H1 (cell line): ENCODE results near the gene CA10. TPM values are rescaled to one million over a fixed set of nuclear protein-coding genes. Genes with fewer than 3 reads are reported as not detected.

ENCODE experiments used
- CTCF ChIA-PET: fragments of 300-600 bp; sonication (Branson Sonifier 250); formaldehyde crosslinking; loops from one replicate; lab custom pipeline; 2021; ENCODE audit not compliant: partially characterized antibody; lab: Charles Lee
- POLR2A ChIA-PET: fragments of 300-600 bp; sonication (Branson Sonifier 250); formaldehyde crosslinking; loops from one replicate; lab custom pipeline; 2021; ENCODE audit warnings: inconsistent platforms; ENCODE audit not compliant: partially characterized antibody; lab: Charles Lee
- DNase-seq, 2 experiments: peaks; one replicate each; pipeline versions ENCODE4 v3.0.0 to v3.0.0-alpha.2; 2010 to 2022; ENCODE audit warnings: low spot score in 2 of 2, low read depth in 1 of 2, mixed read lengths in 1 of 2
- FAIRE-seq: peaks from 2 replicates; lab custom pipeline; 2011; peaks lifted over from hg19 to GRCh38; lab: Jason Lieb, UNC
- H2AFZ ChIP-seq: 2 replicates; pipeline ENCODE4 v1.8.1; 2012; ENCODE audit warnings: low read length, inconsistent platforms
- H2AK5ac ChIP-seq: 2 replicates; pipeline ENCODE4 v1.6.1; 2013; ENCODE audit warnings: low read depth, low read length
- H2BK120ac ChIP-seq: replicated peaks from 2 replicates; pipeline ENCODE3; 2013; ENCODE audit warnings: low read depth, low read length, inconsistent platforms
- H2BK12ac ChIP-seq: 2 replicates; pipeline ENCODE4 v1.6.1; 2013; ENCODE audit warnings: low read depth, low read length
- H2BK15ac ChIP-seq: 2 replicates; pipeline ENCODE4 v1.6.1; 2013; ENCODE audit warnings: low read length
- H2BK20ac ChIP-seq: 2 replicates; pipeline ENCODE4 v1.6.1; 2013; ENCODE audit warnings: low read length
- H2BK5ac ChIP-seq: 2 replicates; pipeline ENCODE4 v1.6.1; 2013; ENCODE audit warnings: low read depth, low read length
- H3K14ac ChIP-seq: 2 replicates; pipeline ENCODE4 v1.6.1; 2013; ENCODE audit warnings: inconsistent platforms; ENCODE audit not compliant: insufficient read length
- H3K18ac ChIP-seq: 2 replicates; pipeline ENCODE4 v1.6.1; 2013; ENCODE audit warnings: low read length; ENCODE audit errors: extremely low read depth
- H3K23ac ChIP-seq: 2 replicates; pipeline ENCODE4 v1.6.1; 2013; ENCODE audit warnings: inconsistent platforms; ENCODE audit not compliant: insufficient read length
- H3K23me2 ChIP-seq: 2 replicates; pipeline ENCODE4 v1.6.1; 2013; ENCODE audit warnings: low read depth, low read length
- H3K27ac ChIP-seq: 2 replicates; pipeline ENCODE4 v1.6.1; 2011; ENCODE audit warnings: low read depth, low read length, inconsistent platforms
- H3K27me3 ChIP-seq, 4 experiments: replicated peaks in 1 of 4; 1 replicate in 1 of 4; 2 replicates in 3 of 4; pipeline versions ENCODE4 v1.6.1 to v1.8.1; 2011 to 2013; ENCODE audit warnings: low read length in 3 of 4, mild to moderate bottlenecking in 3 of 4, inconsistent platforms in 2 of 4, mixed read lengths in 2 of 4, moderate library complexity in 1 of 4; ENCODE audit not compliant: control insufficient read depth in 3 of 4, insufficient read depth in 3 of 4; ENCODE audit errors: extremely low read depth in 1 of 4
- H3K36me3 ChIP-seq, 4 experiments: 2 replicates each; pipeline versions ENCODE4 v1.6.1 to v1.8.1; 2011 to 2013; ENCODE audit warnings: mild to moderate bottlenecking in 4 of 4, low read length in 3 of 4, moderate library complexity in 2 of 4, control low read depth in 1 of 4, inconsistent platforms in 1 of 4; ENCODE audit not compliant: insufficient read depth in 4 of 4, control insufficient read depth in 2 of 4
- H3K4ac ChIP-seq: replicated peaks from 2 replicates; pipeline ENCODE3; 2013; ENCODE audit warnings: low read length, low read depth, mixed read lengths, inconsistent platforms; ENCODE audit not compliant: insufficient read length
- H3K4me1 ChIP-seq, 4 experiments: replicated peaks in 1 of 4; 1 replicate in 1 of 4; 2 replicates in 3 of 4; pipeline versions ENCODE4 v1.6.1 to v1.8.1; 2011 to 2013; ENCODE audit warnings: low read length in 3 of 4, inconsistent platforms in 2 of 4, mixed read lengths in 1 of 4; ENCODE audit not compliant: insufficient read depth in 4 of 4, control insufficient read depth in 3 of 4
- H3K4me2 ChIP-seq, 2 experiments: 2 replicates each; pipeline versions ENCODE4 v1.6.1 to v1.8.1; 2011 to 2013; ENCODE audit warnings: low read depth in 2 of 2, low read length in 2 of 2, control low read depth in 1 of 2, inconsistent platforms in 1 of 2, mild to moderate bottlenecking in 1 of 2; ENCODE audit not compliant: insufficient read depth in 1 of 2
- H3K4me3 ChIP-seq, 4 experiments: fragments of 200-600, 300-600 bp in 1 of 4; sonication (generic), shearing (Covaris generic), sonication (Bioruptor Twin) in 1 of 4; 2 replicates each; pipeline versions ENCODE4 v1.5.1 to v1.8.1; 2011 to 2016; ENCODE audit warnings: low read length in 4 of 4, low read depth in 3 of 4, control low read depth in 2 of 4, inconsistent platforms in 2 of 4, mild to moderate bottlenecking in 2 of 4, mixed read lengths in 1 of 4, moderate library complexity in 1 of 4; ENCODE audit not compliant: insufficient read depth in 2 of 4; ENCODE audit errors: extremely low read depth in 1 of 4
- H3K56ac ChIP-seq: replicated peaks from 2 replicates; pipeline ENCODE3; 2013; ENCODE audit warnings: low read depth, mild to moderate bottlenecking, mixed read lengths, low read length, inconsistent platforms; ENCODE audit not compliant: insufficient read length
- H3K79me1 ChIP-seq: 2 replicates; pipeline ENCODE4 v1.6.1; 2013; ENCODE audit warnings: low read depth, low read length, control low read depth
- H3K79me2 ChIP-seq, 2 experiments: 2 replicates each; pipeline versions ENCODE4 v1.6.1 to v1.8.1; 2012 to 2013; ENCODE audit warnings: low read length in 2 of 2, mild to moderate bottlenecking in 2 of 2, inconsistent platforms in 1 of 2; ENCODE audit not compliant: insufficient read depth in 2 of 2, control insufficient read depth in 1 of 2
- H3K9ac ChIP-seq, 4 experiments: replicated peaks in 1 of 4; 1 replicate in 1 of 4; 2 replicates in 3 of 4; pipeline versions ENCODE4 v1.6.1 to v1.8.1; 2011 to 2013; ENCODE audit warnings: low read depth in 3 of 4, low read length in 3 of 4, control low read depth in 2 of 4, mild to moderate bottlenecking in 2 of 4, moderate library complexity in 2 of 4, inconsistent platforms in 1 of 4; ENCODE audit errors: extremely low read depth in 1 of 4
- H3K9me3 ChIP-seq, 2 experiments: 2 replicates each; pipeline versions ENCODE4 v1.6.1 to v1.8.1; 2012 to 2013; ENCODE audit warnings: mild to moderate bottlenecking in 2 of 2, moderate library complexity in 2 of 2, control low read depth in 1 of 2, inconsistent platforms in 1 of 2, low read depth in 1 of 2, low read length in 1 of 2, mixed read lengths in 1 of 2; ENCODE audit not compliant: insufficient read depth in 2 of 2
- H4K20me1 ChIP-seq, 2 experiments: replicated peaks in 1 of 2; 2 replicates each; pipeline versions ENCODE3 to v1.8.1; 2011 to 2013; ENCODE audit warnings: inconsistent platforms in 2 of 2, low read length in 2 of 2, mild to moderate bottlenecking in 1 of 2; ENCODE audit not compliant: insufficient read depth in 2 of 2, control insufficient read depth in 1 of 2
- H4K5ac ChIP-seq: 2 replicates; pipeline ENCODE4 v1.6.1; 2013; ENCODE audit warnings: low read length, low read depth, mixed read lengths, inconsistent platforms; ENCODE audit not compliant: insufficient read length
- H4K8ac ChIP-seq: 2 replicates; pipeline ENCODE4 v1.8.0; 2013; ENCODE audit warnings: mild to moderate bottlenecking, moderate library complexity, low read length, inconsistent platforms; ENCODE audit not compliant: insufficient read depth; ENCODE audit errors: extremely low read depth
- H4K91ac ChIP-seq: replicated peaks from 2 replicates; pipeline ENCODE3; 2013; ENCODE audit warnings: low read length, mixed read lengths, inconsistent platforms; ENCODE audit not compliant: insufficient read length
- BCL11A ChIP-seq, 2 experiments: IDR thresholded peaks; one replicate each; pipeline ENCODE4 v1.6.1; 2011; ENCODE audit warnings: low read depth in 2 of 2, low read length in 2 of 2, mild to moderate bottlenecking in 2 of 2
- GABPA ChIP-seq: IDR thresholded peaks from 2 replicates; pipeline ENCODE4 v1.6.1; 2011; ENCODE audit warnings: mild to moderate bottlenecking, low read length, moderate library complexity, borderline replicate concordance; ENCODE audit not compliant: insufficient read depth
- HDAC6 ChIP-seq: IDR thresholded peaks from one replicate; pipeline ENCODE4 v1.7.1; 2012; ENCODE audit warnings: low read depth, mild to moderate bottlenecking, inconsistent platforms, low read length, moderate library complexity
- JUN ChIP-seq: IDR thresholded peaks from 2 replicates; pipeline ENCODE4 v1.6.1; 2011; ENCODE audit warnings: low read depth, mild to moderate bottlenecking, improper control_type of control experiment, low read length
- MAFK ChIP-seq: IDR thresholded peaks from 2 replicates; pipeline ENCODE4 v1.6.1; 2012; ENCODE audit warnings: low read depth, mild to moderate bottlenecking, improper control_type of control experiment, low read length
- SRF ChIP-seq: IDR thresholded peaks from 2 replicates; pipeline ENCODE4 v1.6.1; 2011; ENCODE audit warnings: mild to moderate bottlenecking, low read depth, low read length, moderate library complexity
- TCF12 ChIP-seq: IDR thresholded peaks from 2 replicates; pipeline ENCODE4 v1.6.1; 2011; ENCODE audit warnings: low read depth, mild to moderate bottlenecking, low read length
- ZNF274 ChIP-seq: IDR thresholded peaks from 2 replicates; pipeline ENCODE4 v1.7.0; 2012; ENCODE audit warnings: low read length, borderline replicate concordance; ENCODE audit errors: extremely low read depth
- polyA plus RNA-seq, 7 experiments: library from polyadenylated mRNA; depleted of rRNA in 3 of 7; stranded (reverse) in 5 of 7; unstranded in 2 of 7; fragments of >200 nt in 5 of 7; fragments of 200-250 nt in 2 of 7; gene quantifications; 1 replicate in 5 of 7; 2 replicates in 1 of 7; 4 replicates in 1 of 7; pipeline versions ENCODE4 v1.2.1 to v1.2.3, GENCODE V29; 2011 to 2013; ENCODE audit warnings: missing spikeins in 2 of 7, mixed read lengths in 2 of 7
- total RNA-seq: library from RNA; stranded (reverse); fragmentation: NEBNext Ultra II Directional; extraction: Animal tissue kit (Norgen Biotek cat#: 25700); gene quantifications from 2 replicates; pipeline ENCODE4 v1.2.1, GENCODE V29; 2021

CA10 gene
- total and polyA plus RNA-seq, 2 of the 8 experiments (the other 6 are each of a cell fraction or from before 2014, with no cell fraction given) = 0.60 to 0.63 TPM

DNA sequence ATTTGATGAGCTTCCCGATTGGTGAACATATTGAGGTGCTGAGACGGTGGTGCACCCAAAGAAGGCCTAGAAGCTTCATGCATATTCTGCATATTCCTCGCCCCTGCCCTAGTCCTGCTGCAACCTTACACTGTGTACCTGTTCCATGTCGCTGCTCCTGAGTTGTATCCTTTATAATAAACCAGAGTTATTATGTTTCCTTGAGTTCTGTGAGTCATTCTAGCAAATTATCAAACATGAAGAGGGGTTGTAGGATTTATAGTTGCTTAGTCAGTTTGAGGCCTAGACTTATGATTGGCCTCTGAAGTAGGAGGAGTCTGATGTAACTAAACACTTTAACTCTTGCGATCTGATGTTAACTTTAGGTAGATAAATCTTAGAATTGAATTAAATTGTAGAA is 436.8 kb downstream of the CA10 start (continued):
- no peak for TF ChIP-seq HDAC6

DNA sequence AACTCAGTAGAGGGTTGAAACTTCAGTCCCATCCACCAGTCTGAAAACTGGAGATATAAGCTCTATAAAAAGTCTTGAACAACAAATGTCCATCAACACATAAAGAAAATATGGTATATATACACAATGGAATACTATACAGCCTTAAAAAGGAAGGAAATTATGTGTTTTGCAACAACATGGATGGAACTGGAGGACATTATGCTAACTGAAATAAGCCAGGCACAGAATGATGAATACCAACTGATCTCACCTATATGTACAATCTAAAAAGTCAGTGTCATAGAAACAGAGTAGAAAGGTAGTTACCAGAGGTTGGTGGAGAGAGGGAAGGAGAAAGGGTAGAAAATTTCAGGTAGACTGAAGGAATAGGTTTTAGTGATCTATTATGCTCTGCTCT is 438.1 kb downstream of the CA10 start:
- H2BK15ac ChIP-seq = no peak overlapping the region
- H3K9ac ChIP-seq = no peak overlapping the region
- no peak overlapping the region for H3K18ac ChIP-seq
- no peak overlapping the region for H2AK5ac ChIP-seq
- H3K79me2 ChIP-seq = no peaks in the 10 kb centered on the region
- no peak overlapping the region for H4K91ac ChIP-seq
- no peak overlapping the region for H3K56ac ChIP-seq
- no peak overlapping the region for H2BK120ac ChIP-seq
- no peak overlapping the region for H2BK5ac ChIP-seq
- H3K4me2 ChIP-seq = no peak overlapping the region
- no peak overlapping the region for H4K8ac ChIP-seq
- no peak overlapping the region for H3K23ac ChIP-seq
- H3K4ac ChIP-seq = no peak overlapping the region
- no peaks in the 10 kb centered on the region for H3K4me1 ChIP-seq
- H3K4me3 ChIP-seq = no peak overlapping the region
- H3K27ac ChIP-seq = no peak overlapping the region
- no peak overlapping the region for H2AFZ ChIP-seq
- H3K27me3 ChIP-seq = no peaks in the 10 kb centered on the region
- FAIRE-seq = no peak
- H3K9me3 ChIP-seq = no peaks in the 10 kb centered on the region
- no peaks in the 10 kb centered on the region for H4K20me1 ChIP-seq
- no peak for DNase-seq
- H3K79me1 ChIP-seq = no peaks in the 10 kb centered on the region
- ChIA-PET POLR2A (no interaction called here), CTCF (no interaction called here)
- no peak overlapping the region for H3K14ac ChIP-seq
- H2BK20ac ChIP-seq = no peak overlapping the region
- H3K36me3 ChIP-seq = no peaks in the 10 kb centered on the region
- H3K23me2 ChIP-seq = no peaks in the 10 kb centered on the region
- no peak overlapping the region for H2BK12ac ChIP-seq
- H4K5ac ChIP-seq = no peak overlapping the region
- no peak for TF ChIP-seq MAFK
- no peak for TF ChIP-seq BCL11A (IDR thresholded peaks at IDR 0.05; ENCODE audit: low read depth in 2 of 2, low read length in 2 of 2)
- TF ChIP-seq JUN = no peak
- TF ChIP-seq GABPA = no peak
- TF ChIP-seq ZNF274 = no peak
- TF ChIP-seq TCF12 = no peak
- TF ChIP-seq SRF = no peak
